ENCODE data around the gene L3MBTL2. TPM values are rescaled to one million over a fixed set of nuclear protein-coding genes. Genes with fewer than 3 reads are reported as not detected.
"Not testable (repeated sequence)": the region's sequence is repeated elsewhere in the genome, so short reads cannot be mapped to it uniquely, and the experiment has no call there.

L3MBTL2 gene
- 18.3 and 26.0 TPM in 2 replicates for total RNA-seq (2012; rRNA removed)

DNA sequence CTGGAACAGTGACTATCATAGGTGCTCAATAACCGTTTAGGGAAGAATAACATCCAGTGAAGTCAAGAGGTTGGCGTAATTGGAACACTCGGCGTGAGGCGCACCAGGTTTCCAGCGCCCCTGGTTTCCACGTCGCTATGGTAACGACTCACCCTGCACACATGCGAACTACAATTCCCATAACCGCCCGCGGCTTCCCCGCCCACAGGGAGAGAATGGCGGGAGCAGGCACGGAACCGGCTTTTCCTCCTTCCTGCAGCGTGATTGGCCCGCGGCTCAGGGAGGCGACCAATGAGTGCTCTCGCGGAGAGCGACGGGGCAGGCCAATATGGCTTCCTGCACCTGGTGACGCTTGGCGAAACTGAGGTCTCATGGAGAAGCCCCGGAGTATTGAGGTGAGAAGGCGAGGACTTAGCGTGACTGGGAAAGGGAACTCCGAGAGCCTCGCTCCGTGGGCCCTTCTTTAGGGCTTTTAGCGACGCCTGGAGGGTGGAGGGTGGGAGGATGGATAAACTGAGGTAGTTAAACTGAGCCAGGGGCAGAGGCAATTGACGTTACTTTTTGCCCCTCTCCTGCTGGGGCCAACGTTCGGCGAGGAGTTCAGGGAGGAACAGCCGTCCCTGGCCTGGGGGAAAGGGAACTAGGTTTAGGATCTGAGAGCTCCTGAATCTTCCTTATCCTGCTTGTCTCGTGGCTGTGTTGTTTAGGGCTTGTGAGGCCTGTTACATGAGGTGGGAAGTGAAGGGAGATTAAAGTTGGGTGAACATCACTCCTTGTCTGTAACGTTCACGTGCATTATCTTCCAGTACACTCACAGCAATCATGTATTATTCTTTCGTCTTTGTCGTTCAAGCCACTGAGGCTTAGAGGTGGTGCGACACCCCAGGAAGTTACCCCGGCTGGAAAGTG is at the start of gene L3MBTL2:
TSS of gene L3MBTL2 (plus strand) at position 321 of the 909 bp plus-strand sequence. CDS start at position 372, 51 bp downstream.
- H3K9ac ChIP-seq (ENCODE audit: low read depth, low read length): peak within 1 kb of the TSS; percentile 91
- no peaks in the 10 kb centered on the region for H3K9me3 ChIP-seq (replicated peaks; ENCODE audit: low read length)

DNA sequence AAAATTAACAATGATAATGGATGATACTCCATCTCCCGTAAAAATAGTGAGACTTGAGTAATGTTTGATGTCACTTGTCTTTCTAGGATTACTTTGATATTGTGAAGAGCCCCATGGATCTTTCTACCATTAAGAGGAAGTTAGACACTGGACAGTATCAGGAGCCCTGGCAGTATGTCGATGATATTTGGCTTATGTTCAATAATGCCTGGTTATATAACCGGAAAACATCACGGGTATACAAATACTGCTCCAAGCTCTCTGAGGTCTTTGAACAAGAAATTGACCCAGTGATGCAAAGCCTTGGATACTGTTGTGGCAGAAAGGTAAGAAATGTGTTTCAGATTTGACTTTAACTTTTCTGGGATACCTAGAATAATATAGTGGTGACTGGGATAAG is 48.0 kb upstream of the L3MBTL2 start:
- no peak overlapping the region for H3K4me3 ChIP-seq (ENCODE audit: low read length)

More for the DNA sequence above, at the start of gene L3MBTL2:
- H3K36me3 ChIP-seq (ENCODE audit: insufficient read depth, low read length): peaks cover 9% of the 10 kb centered on the region
- peaks cover 5% of the 10 kb centered on the region for H3K4me1 ChIP-seq (ENCODE audit: control insufficient read depth, insufficient read depth, low read length)
- no peaks in the 10 kb centered on the region for H3K27me3 ChIP-seq (ENCODE audit: control insufficient read depth, insufficient read depth, low read length)
- H3K4me2 ChIP-seq (ENCODE audit: low read length): peak within 1 kb of the TSS; percentile 98
- H3K4me3 ChIP-seq (ENCODE audit: low read length): peak within 1 kb of the TSS; percentile 98

DNA sequence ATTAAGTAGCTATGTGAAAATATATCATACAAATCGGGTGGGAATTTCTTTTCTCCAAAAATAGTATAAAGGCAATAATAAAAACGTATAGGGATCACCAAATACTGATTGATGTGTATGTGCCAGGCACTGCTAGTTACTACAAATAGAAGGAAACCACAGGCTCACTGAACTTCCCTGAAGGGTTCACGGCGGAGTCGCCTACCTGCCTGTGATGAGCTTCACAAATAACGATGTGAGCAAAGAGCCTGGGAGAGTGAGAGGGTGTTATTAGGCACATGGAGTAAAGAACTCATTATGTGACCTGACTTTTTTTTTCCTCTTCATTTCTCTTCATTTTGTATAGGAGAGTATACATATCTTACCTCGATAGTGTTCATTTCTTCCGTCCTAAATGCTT is 36.0 kb upstream of the L3MBTL2 start:
- Histone ChIP-seq H3K4me1 (ENCODE audit: control insufficient read depth, insufficient read depth, low read length) (no peaks in the 10 kb centered on the region), H3K9ac (ENCODE audit: low read depth, low read length) (no peak overlapping the region), H3K27me3 (ENCODE audit: control insufficient read depth, insufficient read depth, low read length) (no peaks in the 10 kb centered on the region), H3K4me3 (ENCODE audit: low read length) (no peak overlapping the region), H3K9me3 (replicated peaks; ENCODE audit: low read length) (no peaks in the 10 kb centered on the region), H3K4me2 (ENCODE audit: low read length) (no peak overlapping the region), H3K36me3 (ENCODE audit: insufficient read depth, low read length) (peaks cover 75% of the 10 kb centered on the region)

More for the DNA sequence above, 48.0 kb upstream of the L3MBTL2 start:
- no peak overlapping the region for H3K4me2 ChIP-seq (ENCODE audit: low read length)
- H3K9ac ChIP-seq (ENCODE audit: low read depth, low read length): no peak overlapping the region
- H3K36me3 ChIP-seq (ENCODE audit: insufficient read depth, low read length): peaks cover 95% of the 10 kb centered on the region
- no peaks in the 10 kb centered on the region for H3K27me3 ChIP-seq (ENCODE audit: control insufficient read depth, insufficient read depth, low read length)
- H3K4me1 ChIP-seq (ENCODE audit: control insufficient read depth, insufficient read depth, low read length): no peaks in the 10 kb centered on the region
- no peaks in the 10 kb centered on the region for H3K9me3 ChIP-seq (replicated peaks; ENCODE audit: low read length)

DNA sequence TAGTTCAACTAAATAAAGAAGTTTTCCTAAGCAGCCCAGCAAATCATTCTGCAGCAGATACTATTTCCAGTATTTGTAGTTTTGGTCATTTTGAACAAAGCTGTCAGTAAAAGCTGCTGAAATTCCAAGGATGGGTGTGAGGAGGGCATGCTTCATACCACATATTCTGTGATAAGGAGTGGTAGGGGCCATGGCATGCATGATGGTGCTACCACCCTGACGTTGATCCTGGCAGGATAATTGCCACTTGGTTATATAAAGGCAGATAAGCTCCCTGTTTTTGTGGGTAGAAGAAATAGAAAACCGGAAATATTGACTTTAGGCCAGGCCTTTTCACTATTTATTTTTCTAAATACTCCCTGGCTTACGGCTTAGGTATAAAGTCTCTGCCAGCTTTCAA is 33.1 kb upstream of the L3MBTL2 start:
- H3K9ac ChIP-seq (ENCODE audit: low read depth, low read length): no peak overlapping the region
- H3K4me2 ChIP-seq (ENCODE audit: low read length): no peak overlapping the region
- H3K9me3 ChIP-seq (replicated peaks; ENCODE audit: low read length): no peaks in the 10 kb centered on the region
- H3K36me3 ChIP-seq (ENCODE audit: insufficient read depth, low read length): peaks cover 80% of the 10 kb centered on the region
- no peaks in the 10 kb centered on the region for H3K27me3 ChIP-seq (ENCODE audit: control insufficient read depth, insufficient read depth, low read length)
- no peak overlapping the region for H3K4me3 ChIP-seq (ENCODE audit: low read length)
- H3K4me1 ChIP-seq (ENCODE audit: control insufficient read depth, insufficient read depth, low read length): no peaks in the 10 kb centered on the region

DNA sequence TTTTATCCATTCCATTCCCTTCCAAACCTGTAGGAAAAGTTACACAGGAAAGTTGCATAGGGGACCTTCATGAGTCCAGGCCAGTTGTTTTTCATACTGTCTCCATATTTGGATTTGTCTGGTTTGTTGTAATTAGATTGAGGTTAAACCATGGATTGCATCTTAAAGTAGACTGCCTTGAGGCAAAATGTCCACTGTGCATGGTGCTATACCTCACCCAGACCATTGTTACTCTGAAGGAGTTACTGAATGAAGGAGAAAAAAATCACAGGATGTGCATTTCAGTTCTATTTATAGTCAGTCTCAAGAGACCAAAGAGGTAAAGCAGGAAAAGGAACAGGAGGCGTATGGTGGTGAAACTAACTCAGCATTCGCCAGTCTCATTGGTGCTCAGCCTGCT is 29.6 kb upstream of the L3MBTL2 start:
- Histone ChIP-seq H3K4me2 (ENCODE audit: low read length) (no peak overlapping the region), H3K27me3 (ENCODE audit: control insufficient read depth, insufficient read depth, low read length) (no peaks in the 10 kb centered on the region), H3K36me3 (ENCODE audit: insufficient read depth, low read length) (peaks cover 82% of the 10 kb centered on the region), H3K9ac (ENCODE audit: low read depth, low read length) (no peak overlapping the region), H3K4me1 (ENCODE audit: control insufficient read depth, insufficient read depth, low read length) (no peaks in the 10 kb centered on the region), H3K4me3 (ENCODE audit: low read length) (no peak overlapping the region), H3K9me3 (replicated peaks; ENCODE audit: low read length) (no peaks in the 10 kb centered on the region)

DNA sequence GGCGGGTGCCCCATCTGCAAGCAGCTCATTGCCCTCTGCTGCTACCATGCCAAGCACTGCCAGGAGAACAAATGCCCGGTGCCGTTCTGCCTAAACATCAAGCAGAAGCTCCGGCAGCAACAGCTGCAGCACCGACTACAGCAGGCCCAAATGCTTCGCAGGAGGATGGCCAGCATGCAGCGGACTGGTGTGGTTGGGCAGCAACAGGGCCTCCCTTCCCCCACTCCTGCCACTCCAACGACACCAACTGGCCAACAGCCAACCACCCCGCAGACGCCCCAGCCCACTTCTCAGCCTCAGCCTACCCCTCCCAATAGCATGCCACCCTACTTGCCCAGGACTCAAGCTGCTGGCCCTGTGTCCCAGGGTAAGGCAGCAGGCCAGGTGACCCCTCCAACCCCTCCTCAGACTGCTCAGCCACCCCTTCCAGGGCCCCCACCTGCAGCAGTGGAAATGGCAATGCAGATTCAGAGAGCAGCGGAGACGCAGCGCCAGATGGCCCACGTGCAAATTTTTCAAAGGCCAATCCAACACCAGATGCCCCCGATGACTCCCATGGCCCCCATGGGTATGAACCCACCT is 28.0 kb upstream of the L3MBTL2 start:
- H3K27me3 ChIP-seq (ENCODE audit: control insufficient read depth, insufficient read depth, low read length): no peaks in the 10 kb centered on the region
- no peaks in the 10 kb centered on the region for H3K9me3 ChIP-seq (replicated peaks; ENCODE audit: low read length)
- no peak overlapping the region for H3K4me3 ChIP-seq (ENCODE audit: low read length)
- H3K36me3 ChIP-seq (ENCODE audit: insufficient read depth, low read length): peaks cover 76% of the 10 kb centered on the region
- no peak overlapping the region for H3K9ac ChIP-seq (ENCODE audit: low read depth, low read length)
- H3K4me2 ChIP-seq (ENCODE audit: low read length): no peak overlapping the region
- peaks cover 11% of the 10 kb centered on the region for H3K4me1 ChIP-seq (ENCODE audit: control insufficient read depth, insufficient read depth, low read length)

DNA sequence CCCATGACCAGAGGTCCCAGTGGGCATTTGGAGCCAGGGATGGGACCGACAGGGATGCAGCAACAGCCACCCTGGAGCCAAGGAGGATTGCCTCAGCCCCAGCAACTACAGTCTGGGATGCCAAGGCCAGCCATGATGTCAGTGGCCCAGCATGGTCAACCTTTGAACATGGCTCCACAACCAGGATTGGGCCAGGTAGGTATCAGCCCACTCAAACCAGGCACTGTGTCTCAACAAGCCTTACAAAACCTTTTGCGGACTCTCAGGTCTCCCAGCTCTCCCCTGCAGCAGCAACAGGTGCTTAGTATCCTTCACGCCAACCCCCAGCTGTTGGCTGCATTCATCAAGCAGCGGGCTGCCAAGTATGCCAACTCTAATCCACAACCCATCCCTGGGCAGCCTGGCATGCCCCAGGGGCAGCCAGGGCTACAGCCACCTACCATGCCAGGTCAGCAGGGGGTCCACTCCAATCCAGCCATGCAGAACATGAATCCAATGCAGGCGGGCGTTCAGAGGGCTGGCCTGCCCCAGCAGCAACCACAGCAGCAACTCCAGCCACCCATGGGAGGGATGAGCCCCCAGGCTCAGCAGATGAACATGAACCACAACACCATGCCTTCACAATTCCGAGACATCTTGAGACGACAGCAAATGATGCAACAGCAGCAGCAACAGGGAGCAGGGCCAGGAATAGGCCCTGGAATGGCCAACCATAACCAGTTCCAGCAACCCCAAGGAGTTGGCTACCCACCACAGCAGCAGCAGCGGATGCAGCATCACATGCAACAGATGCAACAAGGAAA is 27.3 kb upstream of the L3MBTL2 start:
- Histone ChIP-seq H3K36me3 (ENCODE audit: insufficient read depth, low read length) (peaks cover 69% of the 10 kb centered on the region), H3K4me3 (ENCODE audit: low read length) (no peak overlapping the region), H3K9ac (ENCODE audit: low read depth, low read length) (no peak overlapping the region)

DNA sequence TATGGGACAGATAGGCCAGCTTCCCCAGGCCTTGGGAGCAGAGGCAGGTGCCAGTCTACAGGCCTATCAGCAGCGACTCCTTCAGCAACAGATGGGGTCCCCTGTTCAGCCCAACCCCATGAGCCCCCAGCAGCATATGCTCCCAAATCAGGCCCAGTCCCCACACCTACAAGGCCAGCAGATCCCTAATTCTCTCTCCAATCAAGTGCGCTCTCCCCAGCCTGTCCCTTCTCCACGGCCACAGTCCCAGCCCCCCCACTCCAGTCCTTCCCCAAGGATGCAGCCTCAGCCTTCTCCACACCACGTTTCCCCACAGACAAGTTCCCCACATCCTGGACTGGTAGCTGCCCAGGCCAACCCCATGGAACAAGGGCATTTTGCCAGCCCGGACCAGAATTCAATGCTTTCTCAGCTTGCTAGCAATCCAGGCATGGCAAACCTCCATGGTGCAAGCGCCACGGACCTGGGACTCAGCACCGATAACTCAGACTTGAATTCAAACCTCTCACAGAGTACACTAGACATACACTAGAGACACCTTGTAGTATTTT is 26.6 kb upstream of the L3MBTL2 start:
- peaks cover 22% of the 10 kb centered on the region for H3K4me1 ChIP-seq (ENCODE audit: control insufficient read depth, insufficient read depth, low read length)
- no peaks in the 10 kb centered on the region for H3K27me3 ChIP-seq (ENCODE audit: control insufficient read depth, insufficient read depth, low read length)
- no peak overlapping the region for H3K4me3 ChIP-seq (ENCODE audit: low read length)
- H3K9me3 ChIP-seq (replicated peaks; ENCODE audit: low read length): no peaks in the 10 kb centered on the region
- peaks cover 62% of the 10 kb centered on the region for H3K36me3 ChIP-seq (ENCODE audit: insufficient read depth, low read length)
- no peak overlapping the region for H3K9ac ChIP-seq (ENCODE audit: low read depth, low read length)
- no peak overlapping the region for H3K4me2 ChIP-seq (ENCODE audit: low read length)

More for the DNA sequence above, 27.3 kb upstream of the L3MBTL2 start:
- peaks cover 18% of the 10 kb centered on the region for H3K4me1 ChIP-seq (ENCODE audit: control insufficient read depth, insufficient read depth, low read length)
- H3K4me2 ChIP-seq (ENCODE audit: low read length): no peak overlapping the region
- H3K9me3 ChIP-seq (replicated peaks; ENCODE audit: low read length): no peaks in the 10 kb centered on the region
- no peaks in the 10 kb centered on the region for H3K27me3 ChIP-seq (ENCODE audit: control insufficient read depth, insufficient read depth, low read length)

DNA sequence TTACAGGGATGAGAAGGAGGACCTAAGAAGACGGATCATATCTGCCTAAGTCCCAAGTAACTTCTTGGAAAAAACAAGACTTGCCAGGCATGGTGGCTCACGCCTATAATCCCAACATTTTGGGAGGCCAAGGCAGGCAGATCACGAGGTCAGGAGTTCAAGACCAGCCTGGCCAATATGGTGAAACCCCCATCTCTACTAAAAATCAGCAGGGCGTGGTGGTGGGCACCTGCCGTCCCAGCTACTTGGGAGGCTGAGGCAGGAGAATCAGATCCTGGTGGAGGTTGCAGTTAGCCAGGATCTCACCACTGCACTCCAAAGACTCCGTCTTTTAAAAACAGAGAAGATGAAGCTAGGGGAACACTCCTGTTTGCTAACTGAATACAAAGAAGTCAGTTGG is 24.8 kb upstream of the L3MBTL2 start:
- H3K9ac ChIP-seq (ENCODE audit: low read depth, low read length); H3K9me3 ChIP-seq (replicated peaks; ENCODE audit: low read length); H3K27me3 ChIP-seq (ENCODE audit: control insufficient read depth, insufficient read depth, low read length); H3K4me3 ChIP-seq (ENCODE audit: low read length); H3K4me2 ChIP-seq (ENCODE audit: low read length): not testable (repeated sequence)
- Histone ChIP-seq H3K36me3 (ENCODE audit: insufficient read depth, low read length) (peaks cover 46% of the 10 kb centered on the region), H3K4me1 (ENCODE audit: control insufficient read depth, insufficient read depth, low read length) (peaks cover 22% of the 10 kb centered on the region)

DNA sequence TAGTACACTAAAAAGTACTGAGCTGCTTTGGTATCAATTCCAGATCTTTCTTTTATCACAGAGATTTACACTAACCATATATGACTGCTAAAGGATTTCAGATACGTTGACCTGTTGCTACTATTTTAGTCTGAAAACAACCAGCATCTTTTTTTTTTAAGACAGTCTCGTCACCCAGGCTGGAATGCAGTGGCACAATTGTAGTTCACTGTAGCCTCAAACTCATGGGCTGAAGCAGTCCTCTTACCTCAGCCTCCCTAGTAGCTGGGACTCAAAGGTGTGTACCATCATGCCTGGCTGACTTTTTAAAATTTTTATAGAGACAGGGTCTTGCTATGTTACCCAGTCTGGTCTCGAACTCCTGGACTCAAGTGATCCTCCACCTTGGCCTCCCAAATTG is 24.2 kb upstream of the L3MBTL2 start:
- Histone ChIP-seq H3K4me2 (ENCODE audit: low read length) (no peak overlapping the region), H3K9ac (ENCODE audit: low read depth, low read length) (no peak overlapping the region), H3K36me3 (ENCODE audit: insufficient read depth, low read length) (peaks cover 40% of the 10 kb centered on the region), H3K27me3 (ENCODE audit: control insufficient read depth, insufficient read depth, low read length) (no peaks in the 10 kb centered on the region), H3K4me1 (ENCODE audit: control insufficient read depth, insufficient read depth, low read length) (peaks cover 22% of the 10 kb centered on the region), H3K4me3 (ENCODE audit: low read length) (no peak overlapping the region), H3K9me3 (replicated peaks; ENCODE audit: low read length) (no peaks in the 10 kb centered on the region)
